A549 (cell line): ENCODE results near the gene ROBO3. TPM values are rescaled to one million over a fixed set of nuclear protein-coding genes. Genes with fewer than 3 reads are reported as not detected.

Experiments
- ATAC-seq, 2 experiments: fragments of 200-7000 bp in 1 of 2; fragments of >200 bp in 1 of 2; cut with Nextera tagmentation in 1 of 2; cut with Tn5 transposase in 1 of 2; 3 replicates each; pipeline versions ENCODE4 v1.8.0 to v1.9.1; 2018 to 2020; ENCODE audit warnings: mild to moderate bottlenecking in 1 of 2, moderate library complexity in 1 of 2
- CTCF ChIA-PET: fragments of 300-600 bp; sonication (Branson Sonifier 250); formaldehyde crosslinking; extraction: SDS; loops from one replicate; lab custom pipeline; 2021; ENCODE audit warnings: antibody characterized with exemption, inconsistent platforms; lab: Yijun Ruan, JAX
- POLR2A ChIA-PET: fragments of 350-600 bp; formaldehyde crosslinking; extraction: SDS; loops from one replicate; lab custom pipeline; 2021; ENCODE audit warnings: antibody characterized with exemption, inconsistent platforms; lab: Yijun Ruan, JAX
- DNase-seq, 2 experiments: peaks; one replicate each; pipeline versions ENCODE4 v3.0.0 to v3.0.0-alpha.2; 2011 to 2016; ENCODE audit warnings: low read depth in 1 of 2, low spot score in 1 of 2
- FAIRE-seq: peaks from 2 replicates; lab custom pipeline; 2011; peaks lifted over from hg19 to GRCh38; lab: Jason Lieb, UNC
- H3K27ac ChIP-seq, 2 experiments: fragments of >200 bp; sonication (Bioruptor Twin); formaldehyde crosslinking; 3 replicates each; pipeline ENCODE4 v1.5.1; 2016 to 2017
- H3K4me1 ChIP-seq: fragments of >200 bp; sonication (Bioruptor Twin); formaldehyde crosslinking; 3 replicates; pipeline ENCODE4 v1.6.1; 2016
- H3K4me2 ChIP-seq: fragments of >200 bp; sonication (Bioruptor Twin); formaldehyde crosslinking; 3 replicates; pipeline ENCODE4 v1.6.1; 2016
- H3K4me3 ChIP-seq: fragments of >200 bp; sonication (Bioruptor Twin); formaldehyde crosslinking; 3 replicates; pipeline ENCODE4 v1.5.1; 2016
- H3K9me3 ChIP-seq: fragments of >200 bp; sonication (Bioruptor Twin); formaldehyde crosslinking; 3 replicates; pipeline ENCODE4 v1.6.1; 2016
- CBX2 ChIP-seq: fragments of 200-600 bp; sonication (generic); IDR thresholded peaks from 2 replicates; pipeline ENCODE4 v1.6.1; 2016; ENCODE audit warnings: low read depth, mild to moderate bottlenecking, borderline replicate concordance
- CEBPB ChIP-seq, 2 experiments: fragments of >200 bp in 1 of 2; sonication (Bioruptor Twin) in 1 of 2; formaldehyde crosslinking in 1 of 2; IDR thresholded peaks; 2 replicates each; pipeline ENCODE4 v1.6.1; 2012 to 2016
- CHD2 ChIP-seq: fragments of 150-350 bp; IDR thresholded peaks from 2 replicates; pipeline ENCODE4 v1.6.1; 2014; ENCODE audit warnings: low read length; ENCODE audit not compliant: partially characterized antibody
- ESRRA ChIP-seq: fragments of 150-350 bp; IDR thresholded peaks from 2 replicates; pipeline ENCODE4 v1.6.1; 2014; ENCODE audit warnings: mild to moderate bottlenecking, low read length, borderline replicate concordance
- FOSB ChIP-seq: fragments of 250-450 bp; sonication (Bioruptor Pico); IDR thresholded peaks from 2 replicates; pipeline ENCODE4 v1.5.0; 2020; ENCODE audit warnings: mild to moderate bottlenecking, moderate library complexity
- FOSL2 ChIP-seq, 2 experiments: fragments of 450-650 bp in 1 of 2; fragments of >200 bp in 1 of 2; sonication (Bioruptor Twin) in 1 of 2; formaldehyde crosslinking; IDR thresholded peaks; 2 replicates each; pipeline versions ENCODE4 v1.5.0 to v1.6.1; 2016 to 2020; ENCODE audit warnings: mild to moderate bottlenecking in 1 of 2, moderate library complexity in 1 of 2
- HOXB5 ChIP-seq: fragments of 250-450 bp; sonication (Bioruptor Pico); IDR thresholded peaks from 2 replicates; pipeline ENCODE4 v1.5.0; 2020; ENCODE audit warnings: mild to moderate bottlenecking, moderate library complexity
- JUNB ChIP-seq: fragments of >200 bp; sonication (Bioruptor Twin); formaldehyde crosslinking; IDR thresholded peaks from 2 replicates; pipeline ENCODE4 v1.6.1; 2016
- KDM5A ChIP-seq: fragments of 200-600 bp; sonication (generic); IDR thresholded peaks from 2 replicates; pipeline ENCODE4 v1.6.1; 2016; ENCODE audit warnings: antibody characterized with exemption, mild to moderate bottlenecking
- MYC ChIP-seq: IDR thresholded peaks from 2 replicates; pipeline ENCODE4 v1.6.1; 2012; ENCODE audit warnings: mild to moderate bottlenecking, inconsistent platforms, low read length, improper control_type of control experiment, borderline replicate concordance
- NPAS2 ChIP-seq: fragments of 250-450 bp; sonication (Bioruptor Pico); IDR thresholded peaks from 2 replicates; pipeline ENCODE4 v1.8.0; 2022; ENCODE audit warnings: mild to moderate bottlenecking, moderate library complexity, borderline replicate concordance
- NR3C1 ChIP-seq: fragments of >200 bp; sonication (Bioruptor Twin); formaldehyde crosslinking; IDR thresholded peaks from 3 replicates; pipeline ENCODE4 v1.6.1; 2017
- PHF8 ChIP-seq: fragments of 200-600 bp; sonication (generic); IDR thresholded peaks from 2 replicates; pipeline ENCODE4 v1.6.1; 2016; ENCODE audit warnings: low read depth, mild to moderate bottlenecking, antibody characterized with exemption, moderate library complexity, borderline replicate concordance
- POLR2A ChIP-seq: IDR thresholded peaks from 2 replicates; pipeline ENCODE4 v1.6.1; 2012; ENCODE audit warnings: mild to moderate bottlenecking, low read length
- RCOR1 ChIP-seq: fragments of 150-350 bp; IDR thresholded peaks from 2 replicates; pipeline ENCODE4 v1.6.1; 2014; ENCODE audit warnings: antibody characterized with exemption, low read length, low read depth
- RNF2 ChIP-seq: fragments of 200-600 bp; sonication (generic); IDR thresholded peaks from 2 replicates; pipeline ENCODE4 v1.6.1; 2016; ENCODE audit warnings: low read depth, mild to moderate bottlenecking, antibody characterized with exemption, moderate library complexity, borderline replicate concordance
- SREBF2 ChIP-seq: fragments of 450-650 bp; IDR thresholded peaks from 2 replicates; pipeline ENCODE4 v1.6.1; 2014; ENCODE audit warnings: mild to moderate bottlenecking, moderate library complexity
- TP53 ChIP-seq: fragments of 250-450 bp; sonication (Bioruptor Pico); IDR thresholded peaks from 2 replicates; pipeline ENCODE4 v1.5.0; 2021; ENCODE audit warnings: mild to moderate bottlenecking, moderate library complexity
- ZC3H11A ChIP-seq: fragments of 450-650 bp; IDR thresholded peaks from 2 replicates; pipeline ENCODE4 v1.6.1; 2014; ENCODE audit warnings: antibody characterized with exemption, mild to moderate bottlenecking
- WGBS: methylation state at CpG from one replicate; pipeline ENCODE4 v1.1.6; 2017; ENCODE audit errors: missing lambda C conversion rate; 5-methylcytosine and 5-hydroxymethylcytosine counted together
- polyA plus RNA-seq, 4 experiments: library from polyadenylated mRNA; depleted of rRNA in 3 of 4; stranded (reverse); fragments of >200 nt; fragmentation: RNase III in 1 of 4; extraction: RNeasy Plus Mini Kit Qiagen cat#74134 plus additional on column Dnase treatment in 1 of 4; gene quantifications; 2 replicates in 3 of 4; 3 replicates in 1 of 4; pipeline ENCODE4 v1.2.3, GENCODE V29; 2011 to 2017
- TF ChIP-seq, protein P1 (sequence below): IDR thresholded peaks from 2 replicates; pipeline ENCODE4 v1.6.1; 2012; ENCODE audit warnings: low read depth, borderline replicate concordance
- TF ChIP-seq, protein P2 (sequence below): fragments of 150-350 bp; IDR thresholded peaks from 2 replicates; pipeline ENCODE4 v1.6.1; 2014; ENCODE audit warnings: low read depth, mild to moderate bottlenecking, low read length
- TF ChIP-seq, protein P3 (sequence below): fragments of 200-600 bp; sonication (generic); IDR thresholded peaks from 2 replicates; pipeline ENCODE4 v1.6.1; 2016; ENCODE audit warnings: antibody characterized with exemption, mild to moderate bottlenecking, moderate library complexity
- TF ChIP-seq, protein P4 (sequence below): IDR thresholded peaks from 2 replicates; pipeline ENCODE4 v1.6.1; 2012

The ROBO3 gene
- polyA plus RNA-seq, 2 of the 4 experiments (the other 2 are of a cell fraction) = 2.1 to 2.8 TPM

DNA sequence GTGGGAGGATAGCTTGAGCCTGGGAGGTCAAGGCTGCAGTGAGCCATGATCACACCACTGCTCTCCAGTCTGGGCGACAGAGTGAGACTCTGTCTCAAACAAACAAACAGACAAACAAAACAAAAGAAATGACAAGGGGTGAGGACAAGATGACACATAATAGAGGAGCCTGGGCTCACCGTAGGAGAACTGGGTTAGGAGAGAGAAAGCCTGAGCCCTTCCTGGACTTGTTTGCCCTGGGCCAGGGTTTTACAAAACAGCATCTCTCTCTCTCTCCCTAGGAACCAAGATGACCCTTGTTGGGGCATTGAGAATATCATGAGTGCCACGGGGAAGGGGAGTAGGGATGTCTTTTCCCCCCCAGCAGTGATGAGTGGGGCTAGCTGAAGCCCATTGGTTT, 15.7 kb downstream of the ROBO3 start:
- no peaks in the 10 kb centered on the region for H3K9me3 ChIP-seq
- CTCF ChIA-PET = interaction anchor here (0.7 to 1.8 kb wide), 4 partner anchors 10 to 43 kb away, joined by 3 to 6 read pairs (median 4); no protein-coding TSS in a partner anchor
- 46% methylated on average over 3 of the region's 3 CpGs for WGBS

DNA sequence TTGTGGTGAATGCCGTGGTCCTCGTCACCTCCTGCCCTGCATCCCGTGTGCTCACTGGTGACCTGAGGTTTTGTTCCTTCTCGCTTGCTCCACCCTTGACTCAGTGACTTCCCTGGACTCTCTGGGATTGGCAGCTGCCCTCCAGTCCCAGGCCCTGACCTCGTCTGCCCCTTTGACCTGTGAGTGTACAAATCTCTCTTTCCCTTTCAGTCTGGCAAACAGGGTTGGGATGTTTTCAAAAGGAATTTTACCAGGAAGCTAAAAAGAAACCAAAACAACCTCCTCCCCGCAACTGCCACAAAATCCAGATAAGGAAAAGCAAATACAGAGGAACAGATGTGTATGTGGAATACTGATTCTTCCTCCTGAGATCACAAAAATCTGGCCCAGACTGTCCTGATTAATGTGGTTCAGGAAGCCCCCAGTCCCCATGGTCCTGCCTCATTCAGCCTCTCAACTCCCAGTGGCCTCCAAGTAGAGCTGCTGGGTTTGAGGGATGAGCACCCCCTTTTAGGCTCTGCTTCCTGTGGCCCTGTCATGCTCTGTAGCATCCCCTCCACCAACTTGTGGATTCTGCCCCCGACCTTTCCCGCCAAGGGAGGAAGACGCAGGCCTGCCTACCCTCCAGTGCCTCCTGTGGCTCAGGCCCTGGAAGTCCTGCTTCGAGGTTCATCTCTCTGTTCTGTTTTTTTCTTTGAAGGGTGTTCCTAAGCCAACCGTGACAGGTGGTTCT, 17.3 kb downstream of the ROBO3 start:
- no peak overlapping the region for H3K27ac ChIP-seq
- no peak for FAIRE-seq
- TF ChIP-seq CHD2 (no peak), KDM5A (no peak), HOXB5 (no peak), MYC (no peak), NPAS2 (CRISPR knock-in tag) (no peak), ZC3H11A (no peak), ESRRA (no peak), CBX2 (no peak), FOSL2 (IDR thresholded peaks at IDR 0.05) (no peak), FOSL2 (CRISPR knock-in tag; IDR thresholded peaks at IDR 0.05) (no peak)
- TF ChIP-seq, protein P1, sequence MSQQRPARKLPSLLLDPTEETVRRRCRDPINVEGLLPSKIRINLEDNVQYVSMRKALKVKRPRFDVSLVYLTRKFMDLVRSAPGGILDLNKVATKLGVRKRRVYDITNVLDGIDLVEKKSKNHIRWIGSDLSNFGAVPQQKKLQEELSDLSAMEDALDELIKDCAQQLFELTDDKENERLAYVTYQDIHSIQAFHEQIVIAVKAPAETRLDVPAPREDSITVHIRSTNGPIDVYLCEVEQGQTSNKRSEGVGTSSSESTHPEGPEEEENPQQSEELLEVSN = no peak
- TF ChIP-seq, protein P2, sequence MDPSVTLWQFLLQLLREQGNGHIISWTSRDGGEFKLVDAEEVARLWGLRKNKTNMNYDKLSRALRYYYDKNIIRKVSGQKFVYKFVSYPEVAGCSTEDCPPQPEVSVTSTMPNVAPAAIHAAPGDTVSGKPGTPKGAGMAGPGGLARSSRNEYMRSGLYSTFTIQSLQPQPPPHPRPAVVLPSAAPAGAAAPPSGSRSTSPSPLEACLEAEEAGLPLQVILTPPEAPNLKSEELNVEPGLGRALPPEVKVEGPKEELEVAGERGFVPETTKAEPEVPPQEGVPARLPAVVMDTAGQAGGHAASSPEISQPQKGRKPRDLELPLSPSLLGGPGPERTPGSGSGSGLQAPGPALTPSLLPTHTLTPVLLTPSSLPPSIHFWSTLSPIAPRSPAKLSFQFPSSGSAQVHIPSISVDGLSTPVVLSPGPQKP = no peak
- TF ChIP-seq, protein P3, sequence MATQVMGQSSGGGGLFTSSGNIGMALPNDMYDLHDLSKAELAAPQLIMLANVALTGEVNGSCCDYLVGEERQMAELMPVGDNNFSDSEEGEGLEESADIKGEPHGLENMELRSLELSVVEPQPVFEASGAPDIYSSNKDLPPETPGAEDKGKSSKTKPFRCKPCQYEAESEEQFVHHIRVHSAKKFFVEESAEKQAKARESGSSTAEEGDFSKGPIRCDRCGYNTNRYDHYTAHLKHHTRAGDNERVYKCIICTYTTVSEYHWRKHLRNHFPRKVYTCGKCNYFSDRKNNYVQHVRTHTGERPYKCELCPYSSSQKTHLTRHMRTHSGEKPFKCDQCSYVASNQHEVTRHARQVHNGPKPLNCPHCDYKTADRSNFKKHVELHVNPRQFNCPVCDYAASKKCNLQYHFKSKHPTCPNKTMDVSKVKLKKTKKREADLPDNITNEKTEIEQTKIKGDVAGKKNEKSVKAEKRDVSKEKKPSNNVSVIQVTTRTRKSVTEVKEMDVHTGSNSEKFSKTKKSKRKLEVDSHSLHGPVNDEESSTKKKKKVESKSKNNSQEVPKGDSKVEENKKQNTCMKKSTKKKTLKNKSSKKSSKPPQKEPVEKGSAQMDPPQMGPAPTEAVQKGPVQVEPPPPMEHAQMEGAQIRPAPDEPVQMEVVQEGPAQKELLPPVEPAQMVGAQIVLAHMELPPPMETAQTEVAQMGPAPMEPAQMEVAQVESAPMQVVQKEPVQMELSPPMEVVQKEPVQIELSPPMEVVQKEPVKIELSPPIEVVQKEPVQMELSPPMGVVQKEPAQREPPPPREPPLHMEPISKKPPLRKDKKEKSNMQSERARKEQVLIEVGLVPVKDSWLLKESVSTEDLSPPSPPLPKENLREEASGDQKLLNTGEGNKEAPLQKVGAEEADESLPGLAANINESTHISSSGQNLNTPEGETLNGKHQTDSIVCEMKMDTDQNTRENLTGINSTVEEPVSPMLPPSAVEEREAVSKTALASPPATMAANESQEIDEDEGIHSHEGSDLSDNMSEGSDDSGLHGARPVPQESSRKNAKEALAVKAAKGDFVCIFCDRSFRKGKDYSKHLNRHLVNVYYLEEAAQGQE = no peak
- TF ChIP-seq, all 56 proteins: peak for 0
- Histone ChIP-seq H3K9me3 (no peaks in the 10 kb centered on the region), H3K4me2 (no peak overlapping the region), H3K4me1 (no peaks in the 10 kb centered on the region), H3K4me3 (no peak overlapping the region)
- ChIA-PET POLR2A (no interaction called here), CTCF (interaction anchor here (1.2 kb wide), 1 partner anchor 17 kb away, joined by 3 read pairs; no protein-coding TSS in a partner anchor)
- ATAC-seq = no peak; a peak in 1 of 6 replicates
- DNase-seq = no peak
- 63% methylated on average over 11 of the region's 11 CpGs for WGBS

More for the DNA sequence above, 15.7 kb downstream of the ROBO3 start:
- H3K27ac ChIP-seq = no peak overlapping the region
- FAIRE-seq = no peak
- TF ChIP-seq ZC3H11A (no peak), NR3C1 (no peak), KDM5A (no peak), SREBF2 (no peak), PHF8 (no peak), POLR2A (no peak)
- TF ChIP-seq, all 56 proteins: peak for 0
- POLR2A ChIA-PET = interaction anchor here (0.7 kb wide), 1 partner anchor 73 kb away, joined by 3 read pairs; the partner anchor contains the start of gene CCDC15
- ATAC-seq = no peak
- Histone ChIP-seq H3K4me1 (0 out of 3 replicates have a peak, but pooled peaks cover 3% of the 10 kb centered on the region), H3K4me3 (no peak overlapping the region), H3K4me2 (no peak overlapping the region)
- DNase-seq = no peak

DNA sequence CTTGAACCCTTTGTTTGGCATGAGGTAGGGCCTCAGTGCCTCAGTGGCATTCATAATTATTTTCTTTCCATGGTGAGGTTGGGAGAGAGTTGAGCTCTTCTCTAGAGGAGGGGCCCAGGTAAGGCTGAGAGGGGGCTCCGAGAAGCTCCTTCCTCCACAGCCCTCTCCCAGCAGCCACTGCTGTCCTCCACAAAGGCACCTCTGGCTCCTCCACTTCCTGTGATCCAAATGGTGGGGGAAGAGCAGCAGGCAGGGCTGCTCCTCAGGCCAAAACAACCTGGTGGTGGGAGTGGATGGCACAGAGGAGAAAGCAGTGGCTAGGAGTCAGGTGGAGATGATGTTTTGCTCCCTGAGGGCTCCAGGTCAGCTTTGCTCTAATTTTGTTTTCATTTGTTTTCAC, 19.1 kb downstream of the ROBO3 start:
- no peak for DNase-seq
- Histone ChIP-seq H3K9me3 (no peaks in the 10 kb centered on the region), H3K4me2 (no peak overlapping the region), H3K4me3 (no peak overlapping the region), H3K4me1 (no peaks in the 10 kb centered on the region), H3K27ac (no peak overlapping the region)
- no CpG with 5 or more reads among the region's 1 CpG for WGBS
- POLR2A ChIA-PET = no interaction called here
- no peak for FAIRE-seq
- CTCF ChIA-PET = interaction anchor here (2.0 kb wide), 1 partner anchor 8 kb away, joined by 9 read pairs; no protein-coding TSS in a partner anchor
- no peak for ATAC-seq
- TF ChIP-seq JUNB = no peak
- no peak for TF ChIP-seq FOSB
- no peak for TF ChIP-seq CBX2
- no peak for TF ChIP-seq TP53 (CRISPR knock-in tag)
- no peak for TF ChIP-seq KDM5A
- TF ChIP-seq MYC = no peak
- TF ChIP-seq RNF2 = no peak
- TF ChIP-seq, protein P4, sequence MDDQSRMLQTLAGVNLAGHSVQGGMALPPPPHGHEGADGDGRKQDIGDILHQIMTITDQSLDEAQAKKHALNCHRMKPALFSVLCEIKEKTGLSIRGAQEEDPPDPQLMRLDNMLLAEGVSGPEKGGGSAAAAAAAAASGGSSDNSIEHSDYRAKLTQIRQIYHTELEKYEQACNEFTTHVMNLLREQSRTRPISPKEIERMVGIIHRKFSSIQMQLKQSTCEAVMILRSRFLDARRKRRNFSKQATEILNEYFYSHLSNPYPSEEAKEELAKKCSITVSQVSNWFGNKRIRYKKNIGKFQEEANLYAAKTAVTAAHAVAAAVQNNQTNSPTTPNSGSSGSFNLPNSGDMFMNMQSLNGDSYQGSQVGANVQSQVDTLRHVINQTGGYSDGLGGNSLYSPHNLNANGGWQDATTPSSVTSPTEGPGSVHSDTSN = no peak
- TF ChIP-seq POLR2A = no peak
- TF ChIP-seq, protein P2 = no peak
- TF ChIP-seq, protein P1 = no peak
- no peak for TF ChIP-seq CEBPB (IDR thresholded peaks at IDR 0.05)
- TF ChIP-seq ZC3H11A = no peak
- TF ChIP-seq RCOR1 = no peak
